ENCODE measurements around the gene BBS9.

GRCh38 chr7:33529070-33529469 lies 399.7 kb downstream of the BBS9 start:
- no peak for TF ChIP-seq CTCF (IDR thresholded peaks at IDR 0.05)
- TF ChIP-seq POLR2A (IDR thresholded peaks at IDR 0.05): no peak

Measured in testis (tissue), 2 donors.